Activated naive CD8-positive, alpha-beta T cell treated with anti-CD3 and anti-CD28 coated beads, Interleukin-2, amount 10 ng/mL, durations not matched to agents 7 days and 5 days (primary cell): ENCODE measurements around the gene GALNT10. TPM values are rescaled to one million over a fixed set of nuclear protein-coding genes. Genes with fewer than 3 reads are reported as not detected.
A peak's percentile ranks its signal among the peaks of the same experiment; 100 is the strongest.

Source experiments
- ATAC-seq: fragments of 150-1000 bp; cut with Tn5 transposase; one replicate; pipeline ENCODE4 v1.10.0; 2021; ENCODE audit warnings: low read depth, moderate library complexity
- POLR2A ChIA-PET: fragments of 350-600 bp; sonication (Branson Sonifier 250); formaldehyde crosslinking; loops from one replicate; lab custom pipeline; 2021; ENCODE audit warnings: antibody characterized with exemption; lab: Charles Lee
- DNase-seq: peaks from one replicate; pipeline ENCODE4 v3.0.0; 2021
- H3K27ac Mint-ChIP-seq: one replicate; pipeline ENCODE4 v1.8.0; 2022; ENCODE audit warnings: mild to moderate bottlenecking, mixed read lengths
- H3K27me3 Mint-ChIP-seq: one replicate; pipeline ENCODE4 v1.8.0; 2022; ENCODE audit warnings: mild to moderate bottlenecking, moderate library complexity, mixed read lengths
- H3K36me3 Mint-ChIP-seq: one replicate; pipeline ENCODE4 v1.8.0; 2021; ENCODE audit warnings: mild to moderate bottlenecking, mixed read lengths
- H3K4me1 Mint-ChIP-seq: one replicate; pipeline ENCODE4 v1.8.0; 2021; ENCODE audit warnings: mixed read lengths
- H3K4me3 Mint-ChIP-seq: one replicate; pipeline ENCODE4 v1.8.0; 2022; ENCODE audit warnings: mild to moderate bottlenecking, moderate library complexity, mixed read lengths
- H3K9me3 Mint-ChIP-seq: one replicate; pipeline ENCODE4 v1.8.0; 2021; ENCODE audit warnings: mixed read lengths
- total RNA-seq, 2 experiments: library from RNA; stranded (reverse); gene quantifications; one replicate each; pipeline ENCODE4 v1.2.3, GENCODE V29; 2021

Gene GALNT10
- total RNA-seq, 2 experiments from 2014 or later = 34.6 to 36.0 TPM

DNA sequence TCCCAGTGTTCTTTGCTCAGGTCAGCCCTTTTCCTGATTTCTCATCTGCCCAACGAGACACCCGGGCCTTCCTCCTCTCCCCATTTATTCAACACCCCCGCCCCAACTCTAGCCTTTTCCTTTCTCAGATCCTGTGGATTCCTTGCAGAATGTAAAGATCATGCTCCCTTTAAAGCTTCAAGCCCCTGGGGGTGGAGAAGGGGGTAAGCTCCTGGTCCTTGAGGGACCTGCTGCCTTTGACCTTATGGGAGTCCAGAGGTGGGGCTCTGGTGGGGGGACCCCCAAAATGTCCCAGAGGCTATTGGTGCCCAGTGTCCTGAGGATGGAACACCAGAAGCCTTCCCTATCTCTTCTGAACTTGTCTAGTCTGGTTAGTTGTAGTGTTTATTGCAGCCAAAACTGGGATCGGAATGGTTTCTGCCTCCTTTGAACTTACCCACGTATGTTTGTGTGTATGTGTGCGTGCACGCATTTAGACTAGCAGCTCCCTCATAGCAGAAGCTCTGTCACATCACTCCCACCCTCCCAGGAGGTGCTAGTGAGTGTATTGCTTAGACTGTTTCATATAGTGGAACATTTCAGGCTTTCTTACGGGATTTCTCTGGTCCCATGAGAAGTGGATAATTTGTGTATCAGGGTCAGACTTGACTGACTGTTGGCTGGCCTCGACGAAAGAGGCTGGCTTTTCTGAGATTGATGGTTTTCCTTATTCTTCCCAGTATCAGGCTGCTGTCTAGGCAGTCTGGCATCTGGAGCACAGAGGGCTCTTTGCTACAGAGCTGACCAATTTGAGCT, 1.1 kb downstream of the GALNT10 start:
- ATAC-seq = no peak
- peaks cover 34% of the 10 kb centered on the region for H3K4me1 Mint-ChIP-seq
- H3K4me3 Mint-ChIP-seq = peak overlapping the region; percentile 92
- DNase-seq = no peak
- H3K36me3 Mint-ChIP-seq = peaks cover 17% of the 10 kb centered on the region
- H3K27ac Mint-ChIP-seq = peak overlapping the region; percentile 86
- H3K27me3 Mint-ChIP-seq = peaks cover 6% of the 10 kb centered on the region
- POLR2A ChIA-PET = interaction anchor here (1.3 to 3.5 kb wide), 7 partner anchors 9 to 152 kb away, joined by 3 to 47 read pairs (median 16); partner anchors contain the start of genes FAM114A2 and MFAP3
- no peaks in the 10 kb centered on the region for H3K9me3 Mint-ChIP-seq

DNA sequence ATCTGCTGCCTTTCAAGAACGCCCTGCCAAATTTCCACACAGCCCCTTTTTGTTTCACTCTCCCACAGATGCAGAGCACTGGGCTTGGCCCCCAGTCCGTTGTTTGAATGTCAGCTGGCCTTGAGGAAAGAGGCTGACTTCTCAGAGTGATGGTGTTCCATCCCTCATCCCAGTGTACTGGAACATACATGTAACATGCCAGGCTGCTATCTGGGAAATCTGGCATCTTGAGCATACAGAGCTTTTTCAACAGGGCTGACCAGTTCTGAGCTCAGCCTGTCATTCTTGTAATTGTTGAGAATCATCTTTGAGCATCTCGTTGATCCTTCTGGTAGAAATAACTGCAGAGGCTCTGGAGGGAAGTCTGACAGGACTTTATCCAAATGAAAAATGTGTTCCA, 2.8 kb downstream of the GALNT10 start:
- ATAC-seq = no peak
- POLR2A ChIA-PET = interaction anchor here (0.9 to 1.0 kb wide), 2 partner anchors 11 to 154 kb away, joined by 3 to 4 read pairs; partner anchors contain the start of genes FAM114A2 and MFAP3
- Mint-ChIP-seq H3K36me3 (peaks cover 15% of the 10 kb centered on the region), H3K27ac (no peak overlapping the region), H3K27me3 (peaks cover 6% of the 10 kb centered on the region), H3K9me3 (no peaks in the 10 kb centered on the region), H3K4me3 (no peak overlapping the region), H3K4me1 (peaks cover 49% of the 10 kb centered on the region)
- DNase-seq = no peak

- H3K27me3 Mint-ChIP-seq = peaks cover 6% of the 10 kb centered on the region
- H3K4me1 Mint-ChIP-seq = peaks cover 53% of the 10 kb centered on the region
- H3K9me3 Mint-ChIP-seq = no peaks in the 10 kb centered on the region
- POLR2A ChIA-PET = interaction anchor here (1.0 kb wide), 1 partner anchor 155 kb away, joined by 4 read pairs; the partner anchor contains the start of genes FAM114A2 and MFAP3
- no peak for ATAC-seq
- H3K36me3 Mint-ChIP-seq = peaks cover 15% of the 10 kb centered on the region
- no peak overlapping the region for H3K4me3 Mint-ChIP-seq
- H3K27ac Mint-ChIP-seq = no peak overlapping the region
- no peak for DNase-seq
These were observed 3.2 kb downstream of the GALNT10 start for GRCh38 chr5:154193701-154194121.

DNA sequence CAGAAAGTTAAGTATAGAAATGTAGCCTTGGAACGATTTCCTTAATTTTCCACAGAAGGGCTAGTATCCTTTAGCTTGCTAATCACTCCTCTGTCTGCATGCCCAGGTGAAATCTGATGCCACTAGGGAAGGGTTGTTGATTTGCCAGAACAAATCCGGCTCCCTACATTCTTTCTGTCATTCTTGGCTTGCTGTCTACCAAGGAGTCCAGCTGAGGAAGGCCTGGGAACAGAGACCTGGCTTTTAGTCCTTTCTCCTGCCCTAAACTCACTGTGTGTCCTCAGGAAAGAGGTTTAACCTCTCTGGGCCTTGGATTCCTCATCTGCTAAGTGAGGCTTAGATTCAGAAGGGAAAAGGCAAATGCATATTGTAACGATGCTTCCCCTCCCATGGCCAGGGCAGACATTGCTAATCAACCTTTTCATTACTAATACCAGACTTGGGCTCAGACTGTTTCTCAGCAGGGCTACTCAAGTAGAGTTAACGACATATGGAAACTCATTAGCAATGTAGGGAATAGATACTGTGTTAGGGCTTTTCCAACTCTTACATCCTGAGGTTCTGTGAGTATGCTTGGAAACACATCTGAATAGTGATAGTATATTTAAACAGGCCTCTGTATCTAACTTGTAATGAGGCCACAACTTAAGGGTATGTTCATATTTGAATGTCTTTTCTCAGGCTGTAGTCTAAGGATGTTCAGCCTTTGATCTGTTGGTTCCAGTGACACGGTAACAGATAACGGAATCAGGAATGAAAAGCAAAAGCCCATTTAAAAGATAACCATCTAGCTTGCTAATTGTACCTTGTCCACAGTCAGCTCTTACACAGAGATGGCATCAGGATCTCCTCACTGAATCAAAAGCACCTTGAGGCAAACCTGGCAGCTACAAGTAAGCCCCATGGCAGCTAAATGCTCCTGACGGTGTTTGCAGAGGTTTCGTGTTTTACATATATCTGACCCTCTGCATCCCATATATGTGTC, 4.1 kb downstream of the GALNT10 start:
- H3K27ac Mint-ChIP-seq = no peak overlapping the region
- POLR2A ChIA-PET = no interaction called here
- H3K4me3 Mint-ChIP-seq = no peak overlapping the region
- H3K36me3 Mint-ChIP-seq = peaks cover 15% of the 10 kb centered on the region
- no peaks in the 10 kb centered on the region for H3K27me3 Mint-ChIP-seq
- DNase-seq (no peak), ATAC-seq (no peak)
- H3K9me3 Mint-ChIP-seq = no peaks in the 10 kb centered on the region
- H3K4me1 Mint-ChIP-seq = peaks cover 53% of the 10 kb centered on the region

DNA sequence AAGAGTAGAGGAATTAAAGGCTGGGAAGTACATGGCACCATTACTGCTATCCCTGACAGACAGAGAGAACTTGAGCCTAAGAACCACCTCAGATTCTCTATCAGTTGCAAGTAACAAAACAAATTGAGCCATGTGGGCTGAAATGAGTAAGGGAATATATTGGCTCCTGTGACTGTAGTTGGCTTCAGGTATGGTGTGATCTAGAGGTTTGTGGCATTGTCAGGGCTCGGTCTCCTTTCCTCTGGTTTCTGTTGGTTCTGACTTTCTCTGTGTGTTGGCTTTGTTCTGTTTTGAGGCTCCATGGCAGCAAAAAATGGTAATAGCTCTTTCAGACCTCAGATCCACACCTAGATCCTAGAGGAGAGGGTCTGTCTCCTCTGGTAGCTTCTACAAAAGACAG, 5.7 kb downstream of the GALNT10 start:
- DNase-seq = no peak
- H3K9me3 Mint-ChIP-seq = no peaks in the 10 kb centered on the region
- H3K27ac Mint-ChIP-seq = peak overlapping the region; percentile 6
- peaks cover 51% of the 10 kb centered on the region for H3K4me1 Mint-ChIP-seq
- ATAC-seq = no peak
- POLR2A ChIA-PET = interaction anchor here (3.2 kb wide), 1 partner anchor 121 kb away, joined by 15 read pairs; no protein-coding TSS in a partner anchor
- H3K27me3 Mint-ChIP-seq = no peaks in the 10 kb centered on the region
- peaks cover 15% of the 10 kb centered on the region for H3K36me3 Mint-ChIP-seq
- H3K4me3 Mint-ChIP-seq = no peak overlapping the region

- H3K4me1 Mint-ChIP-seq = peaks cover 46% of the 10 kb centered on the region
- H3K27me3 Mint-ChIP-seq = no peaks in the 10 kb centered on the region
- H3K27ac Mint-ChIP-seq = peak overlapping the region; percentile 93
- H3K9me3 Mint-ChIP-seq = no peaks in the 10 kb centered on the region
- no peak for DNase-seq
- peak overlapping the region; percentile 67 for H3K4me3 Mint-ChIP-seq
- POLR2A ChIA-PET = interaction anchor here (1.2 to 3.2 kb wide), 3 partner anchors 122 to 159 kb away, joined by 5 to 15 read pairs (median 7); partner anchors contain the start of genes FAM114A2 and MFAP3
- H3K36me3 Mint-ChIP-seq = peaks cover 15% of the 10 kb centered on the region
- no peak for ATAC-seq
These were observed 6.6 kb downstream of the GALNT10 start for GRCh38 chr5:154196955-154197652.

GRCh38 chr5:154197801-154198491, 7.4 kb downstream of the GALNT10 start:
- H3K4me1 Mint-ChIP-seq = peaks cover 44% of the 10 kb centered on the region
- peak overlapping the region; percentile 93 for H3K27ac Mint-ChIP-seq

DNA sequence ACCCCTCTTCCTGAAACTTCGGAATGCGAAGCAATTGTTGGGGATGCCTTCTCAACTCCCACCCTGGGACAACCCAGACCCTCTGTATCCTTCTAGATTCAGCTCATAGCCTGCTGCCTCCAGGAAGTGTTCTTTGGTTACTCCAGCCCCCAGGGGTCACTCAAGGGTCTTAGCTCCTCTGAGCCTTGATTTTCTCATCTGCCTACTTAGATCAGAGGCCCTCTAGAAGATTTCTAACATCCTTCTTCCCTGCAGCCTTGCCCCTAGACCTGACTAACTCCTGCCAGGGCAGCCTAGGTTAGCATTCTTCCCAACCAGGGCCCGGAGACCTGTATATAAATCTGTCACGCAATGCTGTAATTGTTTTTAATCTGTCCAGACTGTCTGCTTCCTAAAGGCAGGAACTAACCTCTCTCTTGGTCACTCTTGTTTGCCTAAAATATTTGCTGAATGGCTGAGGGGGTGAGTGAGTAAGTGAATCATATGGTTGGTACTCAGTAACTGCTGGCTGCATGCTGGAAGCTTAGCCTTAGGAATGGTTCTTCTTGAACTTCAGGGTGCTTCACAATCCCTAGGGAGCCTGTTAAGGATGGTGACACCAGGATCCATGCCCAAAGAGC, 8.2 kb downstream of the GALNT10 start:
- no peak for DNase-seq
- peaks cover 48% of the 10 kb centered on the region for H3K4me1 Mint-ChIP-seq
- POLR2A ChIA-PET = interaction anchor here (0.9 to 5.2 kb wide), 5 partner anchors 8 to 123 kb away, joined by 3 to 42 read pairs (median 5); partner anchors contain the start of gene GALNT10
- ATAC-seq = peak; percentile 2
- no peaks in the 10 kb centered on the region for H3K27me3 Mint-ChIP-seq
- H3K9me3 Mint-ChIP-seq = no peaks in the 10 kb centered on the region
- peak overlapping the region; percentile 54 for H3K4me3 Mint-ChIP-seq
- H3K36me3 Mint-ChIP-seq = peaks cover 9% of the 10 kb centered on the region
- H3K27ac Mint-ChIP-seq = peak overlapping the region; percentile 93

More at GRCh38 chr5:154197801-154198491, 7.4 kb downstream of the GALNT10 start:
- DNase-seq (peak; percentile 63), ATAC-seq (peak; percentile 87)
- H3K4me3 Mint-ChIP-seq = peak overlapping the region; percentile 67
- H3K9me3 Mint-ChIP-seq = no peaks in the 10 kb centered on the region
- H3K27me3 Mint-ChIP-seq = no peaks in the 10 kb centered on the region
- peaks cover 12% of the 10 kb centered on the region for H3K36me3 Mint-ChIP-seq
- POLR2A ChIA-PET = interaction anchor here (1.2 to 5.2 kb wide), 5 partner anchors 7 to 159 kb away, joined by 5 to 42 read pairs (median 7); partner anchors contain the start of genes FAM114A2, GALNT10 and MFAP3

GRCh38 chr5:154199263-154199662, 8.7 kb downstream of the GALNT10 start:
- Mint-ChIP-seq H3K9me3 (no peaks in the 10 kb centered on the region), H3K4me1 (peaks cover 48% of the 10 kb centered on the region), H3K27me3 (no peaks in the 10 kb centered on the region), H3K36me3 (peaks cover 11% of the 10 kb centered on the region), H3K27ac (peak overlapping the region; percentile 93), H3K4me3 (no peak overlapping the region)
- no peak for ATAC-seq
- POLR2A ChIA-PET = interaction anchor here (0.9 to 5.2 kb wide), 4 partner anchors 9 to 124 kb away, joined by 3 to 42 read pairs (median 9); partner anchors contain the start of gene GALNT10
- no peak for DNase-seq

- H3K27ac Mint-ChIP-seq = no peak overlapping the region
- POLR2A ChIA-PET = interaction anchor here (0.9 to 5.2 kb wide), 3 partner anchors 9 to 37 kb away, joined by 3 to 42 read pairs (median 3); partner anchors contain the start of gene GALNT10
These were observed 9.2 kb downstream of the GALNT10 start for GRCh38 chr5:154199671-154200220.

GRCh38 chr5:154200221-154200620, 9.7 kb downstream of the GALNT10 start:
- POLR2A ChIA-PET = interaction anchor here (1.0 to 5.2 kb wide), 2 partner anchors 10 to 73 kb away, joined by 3 to 42 read pairs; partner anchors contain the start of gene GALNT10
- no peak for ATAC-seq
- no peak overlapping the region for H3K27ac Mint-ChIP-seq
- DNase-seq = no peak
- H3K4me1 Mint-ChIP-seq = peaks cover 50% of the 10 kb centered on the region
- no peaks in the 10 kb centered on the region for H3K27me3 Mint-ChIP-seq
- H3K4me3 Mint-ChIP-seq = no peak overlapping the region
- peaks cover 14% of the 10 kb centered on the region for H3K36me3 Mint-ChIP-seq
- no peaks in the 10 kb centered on the region for H3K9me3 Mint-ChIP-seq

More at GRCh38 chr5:154199671-154200220, 9.2 kb downstream of the GALNT10 start:
- DNase-seq (no peak), ATAC-seq (no peak)
- H3K4me1 Mint-ChIP-seq = peaks cover 50% of the 10 kb centered on the region
- no peaks in the 10 kb centered on the region for H3K27me3 Mint-ChIP-seq
- no peak overlapping the region for H3K4me3 Mint-ChIP-seq
- H3K36me3 Mint-ChIP-seq = peaks cover 12% of the 10 kb centered on the region
- H3K9me3 Mint-ChIP-seq = no peaks in the 10 kb centered on the region
